ENCODE data around the gene SHOX. TPM values are rescaled to one million over a fixed set of nuclear protein-coding genes. Genes with fewer than 3 reads are reported as not detected.

Gene SHOX
- total RNA-seq, 1 experiment from 2014 or later, result 0.24 TPM

GRCh38 chrX:643241-643595, 12.6 kb downstream of the SHOX start:
- peaks cover 7 to 15% of the 10 kb centered on the region in 2 experiments; a peak in 4 of 5 replicates for H3K9me3 Mint-ChIP-seq

More at GRCh38 chrX:643241-643595, 12.6 kb downstream of the SHOX start:
- H2BK20ac ChIP-seq (ENCODE audit: low read depth, low read length, poor library complexity, severe bottlenecking), result no peak overlapping the region
- H2BK120ac ChIP-seq (ENCODE audit: low read depth, low read length, poor library complexity, severe bottlenecking), result no peak overlapping the region
- H4K5ac ChIP-seq (ENCODE audit: insufficient read length, low read depth, low read length), result no peak overlapping the region
- WGBS (ENCODE audit: extremely low coverage, insufficient read length, low lambda C conversion rate), result no CpG with 5 or more reads among the region's 7 CpGs
- H3K27ac ChIP-seq (ENCODE audit: insufficient read length, low read depth, low read length), result no peak overlapping the region
- H3K4me1 ChIP-seq (ENCODE audit: insufficient read depth, low read length), result peaks cover 4% of the 10 kb centered on the region; the same call in 1 of the 2 replicates
- H3K4ac ChIP-seq (ENCODE audit: low read depth, low read length), result no peak overlapping the region
- no peak overlapping the region for H3T11ph ChIP-seq (ENCODE audit: low read length)
- TF ChIP-seq CTCF (conservative IDR thresholded peaks at IDR 0.05), result no peak
- H3K23me2 ChIP-seq (ENCODE audit: insufficient read length, low read depth, low read length, poor library complexity, severe bottlenecking), result peaks cover 14% of the 10 kb centered on the region
- H2AFZ ChIP-seq (ENCODE audit: low read length), result no peak overlapping the region
- no peak overlapping the region for H3K9ac ChIP-seq (ENCODE audit: extremely low read depth, insufficient read length, low read length)
- Mint-ChIP-seq H3K4me3 (peak overlapping the region in 1 of 2 experiments; percentile 64; a peak in 1 of 5 replicates), H3K36me3 (ENCODE audit: insufficient read depth in 1 of 3, low read depth in 3 of 3) (peaks cover 0 to 5% (median 0%) of the 10 kb centered on the region in 3 experiments; a peak in 2 of 7 replicates), H3K27ac (no peak overlapping the region), H3K4me1 (peaks cover 18 to 41% of the 10 kb centered on the region in 2 experiments), H3K27me3 (ENCODE audit: low read depth) (peaks cover 88% of the 10 kb centered on the region)
- H3K79me2 ChIP-seq (ENCODE audit: insufficient read depth, low read length), result no peaks in the 10 kb centered on the region
- no peak overlapping the region for H2AK5ac ChIP-seq (ENCODE audit: insufficient read length, low read length)
- H3K14ac ChIP-seq (ENCODE audit: insufficient read depth, low read length), result no peak overlapping the region
- H4K91ac ChIP-seq (ENCODE audit: insufficient read length, low read depth, low read length), result no peak overlapping the region
- H3K9me3 ChIP-seq (ENCODE audit: control insufficient read depth, low read depth, low read length), result no peaks in the 10 kb centered on the region
- H3K23ac ChIP-seq (ENCODE audit: insufficient read length, low read depth, low read length), result no peak overlapping the region
- no peak overlapping the region for H3K56ac ChIP-seq (ENCODE audit: insufficient read length, low read depth, low read length)
- H3K4me2 ChIP-seq (ENCODE audit: insufficient read depth, insufficient read length, low read length), result no peak overlapping the region
- no peaks in the 10 kb centered on the region for H4K20me1 ChIP-seq (ENCODE audit: control insufficient read depth, insufficient read depth, insufficient read length)
- no peaks in the 10 kb centered on the region for H3K79me1 ChIP-seq (ENCODE audit: insufficient read depth, low read depth, low read length, poor library complexity, severe bottlenecking)
- no peak overlapping the region for H2BK15ac ChIP-seq (ENCODE audit: low read depth, low read length)
- no peak overlapping the region for H4K8ac ChIP-seq (replicated peaks; ENCODE audit: insufficient read length, low read depth, low read length)
- peaks cover 79% of the 10 kb centered on the region for H3K27me3 ChIP-seq (ENCODE audit: insufficient read depth, low read length)
- H2BK5ac ChIP-seq (ENCODE audit: insufficient read length, low read length), result no peak overlapping the region
- DNase-seq, result no peak
- H3K18ac ChIP-seq (ENCODE audit: insufficient read length, low read depth, low read length), result no peak overlapping the region
- no peak overlapping the region for H2BK12ac ChIP-seq (ENCODE audit: insufficient read length, low read depth, low read length)
